Measurements from ENCODE around the gene AGAP3.

GRCh38 chr7:151060416-151061212 lies 25.7 kb upstream of the AGAP3 start:
- TF ChIP-seq ZNF274 (IDR thresholded peaks at IDR 0.05; ENCODE audit: low read depth, low read length) (no peak), SUZ12 (IDR thresholded peaks at IDR 0.05; ENCODE audit: extremely low read depth, insufficient read depth, insufficient read length) (no peak)
